PC-3 (cell line): ENCODE results near the gene DUSP8. TPM values are rescaled to one million over a fixed set of nuclear protein-coding genes. Genes with fewer than 3 reads are reported as not detected.

Experiments
- ATAC-seq: fragments of 200-7000 bp; cut with Tn5 transposase; 2 replicates; pipeline ENCODE4 v1.9.1; 2020; ENCODE audit warnings: mild to moderate bottlenecking, moderate library complexity
- BruUV-seq: library from RNA; stranded (reverse); fragments of 400-500 nt; replicated peaks from 2 replicates; lab custom pipeline; 2021; lab: Mats Ljungman, UMichigan
- CTCF ChIA-PET: fragments of 300-600 bp; sonication (Branson Sonifier 250); formaldehyde crosslinking; loops from one replicate; lab custom pipeline; 2022; ENCODE audit warnings: antibody characterized with exemption; lab: Charles Lee
- POLR2A ChIA-PET: fragments of 300-600 bp; sonication (Branson Sonifier 250); formaldehyde crosslinking; loops from one replicate; lab custom pipeline; 2022; ENCODE audit warnings: antibody characterized with exemption; ENCODE audit not compliant: unreplicated experiment; lab: Charles Lee
- DNase-seq: peaks from one replicate; pipeline ENCODE4 v3.0.0-alpha.2; 2015
- H2AFZ ChIP-seq: fragments of 300-600 bp; sonication (generic); 2 replicates; pipeline ENCODE4 v1.6.0; 2016; ENCODE audit warnings: antibody characterized with exemption, low read length
- H3F3A ChIP-seq: fragments of 300-600 bp; sonication (generic); one replicate; pipeline ENCODE4 v1.6.0; 2017; ENCODE audit warnings: antibody characterized with exemption, low read length, control low read depth, mild to moderate bottlenecking; ENCODE audit not compliant: unreplicated experiment
- H3K27ac ChIP-seq: fragments of 300-600 bp; sonication (generic); 2 replicates; pipeline ENCODE4 v1.5.1; 2016; ENCODE audit warnings: mild to moderate bottlenecking, low read length
- H3K27me3 ChIP-seq: fragments of 300-600 bp; sonication (generic); 2 replicates; pipeline ENCODE4 v1.6.1; 2016; ENCODE audit warnings: low read length, mixed read lengths
- H3K36me3 ChIP-seq: fragments of 300-600 bp; sonication (generic); 2 replicates; pipeline ENCODE4 v1.6.1; 2016; ENCODE audit warnings: low read depth, mixed run types, low read length, mixed read lengths
- H3K4me1 ChIP-seq: fragments of 300-600 bp; sonication (generic); 2 replicates; pipeline ENCODE4 v1.5.1; 2016; ENCODE audit warnings: low read length; ENCODE audit not compliant: insufficient read depth
- H3K4me2 ChIP-seq: fragments of 300-600 bp; sonication (generic); 2 replicates; pipeline ENCODE4 v1.6.0; 2016; ENCODE audit warnings: low read length
- H3K4me3 ChIP-seq: fragments of 300-600 bp; sonication (generic); 2 replicates; pipeline ENCODE4 v1.5.1; 2016; ENCODE audit warnings: mild to moderate bottlenecking, low read length, mixed read lengths
- H3K79me2 ChIP-seq: fragments of 300-600 bp; sonication (generic); 2 replicates; pipeline ENCODE4 v1.6.1; 2017; ENCODE audit warnings: low read length, mixed read lengths
- H3K9ac ChIP-seq: fragments of 300-600 bp; sonication (generic); 2 replicates; pipeline ENCODE4 v1.6.0; 2016; ENCODE audit warnings: mild to moderate bottlenecking, low read length
- H3K9me2 ChIP-seq: fragments of 300-600 bp; sonication (generic); replicated peaks from 2 replicates; pipeline ENCODE4 v1.6.1; 2016; ENCODE audit warnings: mixed run types, low read length, mixed read lengths
- H3K9me3 ChIP-seq: fragments of 300-600 bp; sonication (generic); 2 replicates; pipeline ENCODE4 v1.6.1; 2016; ENCODE audit warnings: low read length, mixed read lengths
- H4K20me1 ChIP-seq: fragments of 300-600 bp; sonication (generic); 2 replicates; pipeline ENCODE4 v1.6.1; 2016; ENCODE audit warnings: low read length, mixed read lengths
- EZH2 ChIP-seq: fragments of 300-600 bp; sonication (generic); IDR thresholded peaks from one replicate; pipeline ENCODE4 v1.6.1; 2017; ENCODE audit warnings: antibody characterized with exemption, mild to moderate bottlenecking, low read length; ENCODE audit not compliant: unreplicated experiment
- EZH2phosphoT487 ChIP-seq: fragments of 300-600 bp; sonication (generic); IDR thresholded peaks from 2 replicates; pipeline ENCODE4 v1.6.1; 2018; ENCODE audit warnings: mild to moderate bottlenecking, antibody characterized with exemption, low read length, borderline replicate concordance
- intact Hi-C: fragments of 100-400 bp; cut with micrococcal nuclease; formaldehyde crosslinking; loops from 2 replicates; pipeline ENCODE4 v1.9.0; 2023
- total RNA-seq: library from RNA; depleted of rRNA; stranded (reverse); fragments of >200 nt; gene quantifications from 2 replicates; pipeline ENCODE4 v1.2.3, GENCODE V29; 2014
- TF ChIP-seq, protein P1 (sequence below): fragments of 300-600 bp; sonication (generic); conservative IDR thresholded peaks from 2 replicates; pipeline ENCODE4 v1.5.1; 2017; ENCODE audit warnings: antibody characterized with exemption, low read depth, mild to moderate bottlenecking, low read length

Gene DUSP8
- total RNA-seq, 1 experiment from 2014 or later, result 2.6 TPM

DNA sequence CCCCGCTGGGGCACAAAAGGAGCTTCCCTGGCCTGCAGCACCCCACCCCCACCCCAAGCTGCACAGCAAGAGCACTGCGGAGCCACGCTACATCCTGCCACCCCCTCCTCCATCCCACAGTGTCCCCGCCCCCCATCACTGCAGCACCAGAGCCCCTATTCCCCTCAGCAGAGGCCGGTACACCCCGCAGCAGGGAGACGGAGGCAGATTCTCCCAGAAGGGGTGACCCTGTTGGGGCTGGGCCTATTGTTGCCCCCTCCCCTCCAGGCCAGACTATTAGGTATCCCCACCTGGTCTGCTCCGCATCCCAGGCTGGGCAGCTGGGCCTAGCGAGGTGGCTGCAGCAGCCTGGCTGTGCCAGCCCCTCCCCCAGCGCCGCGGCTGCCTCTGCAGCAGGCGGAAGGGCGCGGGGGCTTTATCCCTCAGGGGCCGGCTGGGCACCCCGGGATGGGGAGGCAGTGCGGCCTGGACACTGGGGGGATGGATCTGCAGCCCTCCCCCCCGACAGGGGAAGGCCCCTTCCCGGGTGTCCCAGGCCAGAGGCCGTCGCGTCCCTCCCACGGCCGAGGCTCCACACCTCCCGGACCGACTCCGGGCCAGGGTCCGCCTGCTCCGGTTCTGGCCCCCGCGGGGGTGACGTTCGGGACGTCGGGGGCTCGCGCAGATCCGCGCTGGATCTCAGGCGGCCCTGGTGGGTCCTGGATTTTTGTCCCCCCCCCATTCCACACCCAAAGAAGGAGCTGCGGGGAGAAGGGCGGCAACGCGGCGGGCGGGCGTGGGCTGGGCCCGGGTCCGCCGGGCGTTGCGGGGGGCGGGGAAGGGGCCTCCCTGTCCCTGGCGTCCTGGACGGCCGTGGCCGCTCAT lies 943 bp downstream of the DUSP8 start:
- Histone ChIP-seq H3K27me3 (peaks cover 16% of the 10 kb centered on the region), H3K9ac (no peak overlapping the region), H3K4me2 (peak overlapping the region; percentile 57), H3K79me2 (no peaks in the 10 kb centered on the region), H3K4me3 (peak overlapping the region; percentile 53), H4K20me1 (no peaks in the 10 kb centered on the region), H3F3A (no peaks in the 10 kb centered on the region), H3K9me2 (no peaks in the 10 kb centered on the region), H3K9me3 (no peaks in the 10 kb centered on the region), H2AFZ (no peak overlapping the region), H3K27ac (no peak overlapping the region), H3K4me1 (peaks cover 8% of the 10 kb centered on the region), H3K36me3 (no peaks in the 10 kb centered on the region)
- BruUV-seq, result no TSS peak
- POLR2A ChIA-PET, result no interaction called here
- DNase-seq (no peak), ATAC-seq (no peak)
- intact Hi-C loops, result no loop called here
- TF ChIP-seq EZH2 (no peak), EZH2phosphoT487 (no peak)
- TF ChIP-seq, protein P1, sequence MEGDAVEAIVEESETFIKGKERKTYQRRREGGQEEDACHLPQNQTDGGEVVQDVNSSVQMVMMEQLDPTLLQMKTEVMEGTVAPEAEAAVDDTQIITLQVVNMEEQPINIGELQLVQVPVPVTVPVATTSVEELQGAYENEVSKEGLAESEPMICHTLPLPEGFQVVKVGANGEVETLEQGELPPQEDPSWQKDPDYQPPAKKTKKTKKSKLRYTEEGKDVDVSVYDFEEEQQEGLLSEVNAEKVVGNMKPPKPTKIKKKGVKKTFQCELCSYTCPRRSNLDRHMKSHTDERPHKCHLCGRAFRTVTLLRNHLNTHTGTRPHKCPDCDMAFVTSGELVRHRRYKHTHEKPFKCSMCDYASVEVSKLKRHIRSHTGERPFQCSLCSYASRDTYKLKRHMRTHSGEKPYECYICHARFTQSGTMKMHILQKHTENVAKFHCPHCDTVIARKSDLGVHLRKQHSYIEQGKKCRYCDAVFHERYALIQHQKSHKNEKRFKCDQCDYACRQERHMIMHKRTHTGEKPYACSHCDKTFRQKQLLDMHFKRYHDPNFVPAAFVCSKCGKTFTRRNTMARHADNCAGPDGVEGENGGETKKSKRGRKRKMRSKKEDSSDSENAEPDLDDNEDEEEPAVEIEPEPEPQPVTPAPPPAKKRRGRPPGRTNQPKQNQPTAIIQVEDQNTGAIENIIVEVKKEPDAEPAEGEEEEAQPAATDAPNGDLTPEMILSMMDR, result no peak
- CTCF ChIA-PET, result no interaction called here

DNA sequence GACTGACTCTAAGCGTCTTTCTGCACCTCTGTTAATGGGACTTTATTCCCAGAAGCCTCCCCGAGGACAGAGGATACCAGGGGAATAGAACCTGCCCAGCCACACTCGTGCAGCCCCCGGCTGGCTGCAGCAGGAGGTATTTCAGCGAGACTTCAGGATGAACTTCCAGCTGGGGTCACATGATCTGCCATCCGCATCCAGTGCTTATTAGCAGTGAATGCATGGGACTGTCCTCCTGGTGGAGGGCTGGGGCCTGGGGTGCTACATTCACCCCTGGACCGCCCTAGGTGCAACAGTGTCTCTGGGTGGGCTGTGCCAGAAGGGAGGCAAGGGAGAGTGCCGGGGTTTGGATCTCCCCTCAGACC lies 1.6 kb downstream of the DUSP8 start:
- ChIA-PET POLR2A (no interaction called here), CTCF (no interaction called here)
- TSS peak; percentile 39 for BruUV-seq
- Histone ChIP-seq H3K27me3 (peaks cover 16% of the 10 kb centered on the region), H3K36me3 (no peaks in the 10 kb centered on the region), H3K79me2 (no peaks in the 10 kb centered on the region), H3K4me1 (peaks cover 8% of the 10 kb centered on the region), H3K4me2 (no peak overlapping the region), H3F3A (no peaks in the 10 kb centered on the region), H3K9ac (no peak overlapping the region), H3K9me2 (no peaks in the 10 kb centered on the region), H4K20me1 (no peaks in the 10 kb centered on the region), H3K27ac (no peak overlapping the region), H3K9me3 (no peaks in the 10 kb centered on the region), H3K4me3 (no peak overlapping the region), H2AFZ (no peak overlapping the region)
- intact Hi-C loops, result no loop called here
- DNase-seq, result no peak
- no peak for ATAC-seq
- TF ChIP-seq EZH2, result no peak
- no peak for TF ChIP-seq EZH2phosphoT487
- TF ChIP-seq, protein P1, result no peak

GRCh38 chr11:1570001-1570453 lies 2.0 kb downstream of the DUSP8 start:
- intact Hi-C loops, result no loop called here

More at GRCh38 chr11:1570001-1570453, 2.0 kb downstream of the DUSP8 start:
- no peak for DNase-seq
- no peak overlapping the region for H2AFZ ChIP-seq
- H3K9me3 ChIP-seq, result no peaks in the 10 kb centered on the region
- no peaks in the 10 kb centered on the region for H3K79me2 ChIP-seq
- TF ChIP-seq EZH2 (no peak), EZH2phosphoT487 (no peak)
- TF ChIP-seq, protein P1, result no peak
- H3K4me2 ChIP-seq, result no peak overlapping the region
- peaks cover 16% of the 10 kb centered on the region for H3K27me3 ChIP-seq
- no peaks in the 10 kb centered on the region for H3K36me3 ChIP-seq
- H3K27ac ChIP-seq, result no peak overlapping the region
- ATAC-seq, result no peak
- ChIA-PET POLR2A (no interaction called here), CTCF (no interaction called here)
- H3K9ac ChIP-seq, result no peak overlapping the region
- no peak overlapping the region for H3K4me3 ChIP-seq
- H4K20me1 ChIP-seq, result no peaks in the 10 kb centered on the region
- BruUV-seq, result no TSS peak
- H3K4me1 ChIP-seq, result peaks cover 8% of the 10 kb centered on the region
- H3K9me2 ChIP-seq, result no peaks in the 10 kb centered on the region
- H3F3A ChIP-seq, result no peaks in the 10 kb centered on the region
